ENCODE data around the gene DPYSL5. TPM values are rescaled to one million over a fixed set of nuclear protein-coding genes. Genes with fewer than 3 reads are reported as not detected.

Gene DPYSL5
- total and polyA plus RNA-seq, 9 of the 15 experiments (the other 6 are each of a cell fraction or from before 2014, with no cell fraction given): 0.06 TPM; not detected in 8

DNA sequence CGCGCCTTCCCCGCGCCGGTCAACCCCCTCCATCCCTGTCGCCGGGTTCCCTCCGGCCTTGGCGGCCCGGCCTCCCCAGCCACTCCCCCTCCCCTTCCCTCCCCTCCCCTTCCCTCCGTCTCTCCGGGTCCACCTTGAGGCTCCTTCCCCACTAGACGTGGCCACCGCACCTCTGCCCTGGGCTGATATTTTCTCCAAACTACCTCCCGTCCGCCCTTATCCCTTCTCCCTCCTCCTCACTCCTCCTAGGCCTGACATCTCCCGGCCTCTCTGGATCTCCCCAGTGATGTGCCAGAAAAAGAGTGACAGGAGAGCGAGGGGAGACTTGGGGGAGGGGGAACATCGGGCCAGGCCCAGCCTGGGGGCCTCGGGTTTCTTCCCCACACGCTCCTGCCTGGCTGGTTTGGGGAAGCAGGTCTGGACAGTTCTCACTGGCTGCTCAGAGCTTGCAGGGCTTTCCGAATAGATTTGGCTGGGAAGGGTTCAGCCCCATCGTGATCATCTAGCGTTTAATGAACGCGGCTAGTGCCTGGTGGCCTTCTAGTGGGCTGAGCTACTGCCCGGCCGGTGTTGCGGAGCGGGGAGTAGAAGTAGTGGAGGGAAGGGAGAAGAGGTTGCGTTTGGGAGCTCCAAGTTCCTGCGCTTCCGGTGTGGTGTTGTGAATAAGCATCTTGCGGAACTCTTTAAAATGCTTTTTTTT is 123.1 kb downstream of the DPYSL5 start (continued):
- TF ChIP-seq, protein P1, sequence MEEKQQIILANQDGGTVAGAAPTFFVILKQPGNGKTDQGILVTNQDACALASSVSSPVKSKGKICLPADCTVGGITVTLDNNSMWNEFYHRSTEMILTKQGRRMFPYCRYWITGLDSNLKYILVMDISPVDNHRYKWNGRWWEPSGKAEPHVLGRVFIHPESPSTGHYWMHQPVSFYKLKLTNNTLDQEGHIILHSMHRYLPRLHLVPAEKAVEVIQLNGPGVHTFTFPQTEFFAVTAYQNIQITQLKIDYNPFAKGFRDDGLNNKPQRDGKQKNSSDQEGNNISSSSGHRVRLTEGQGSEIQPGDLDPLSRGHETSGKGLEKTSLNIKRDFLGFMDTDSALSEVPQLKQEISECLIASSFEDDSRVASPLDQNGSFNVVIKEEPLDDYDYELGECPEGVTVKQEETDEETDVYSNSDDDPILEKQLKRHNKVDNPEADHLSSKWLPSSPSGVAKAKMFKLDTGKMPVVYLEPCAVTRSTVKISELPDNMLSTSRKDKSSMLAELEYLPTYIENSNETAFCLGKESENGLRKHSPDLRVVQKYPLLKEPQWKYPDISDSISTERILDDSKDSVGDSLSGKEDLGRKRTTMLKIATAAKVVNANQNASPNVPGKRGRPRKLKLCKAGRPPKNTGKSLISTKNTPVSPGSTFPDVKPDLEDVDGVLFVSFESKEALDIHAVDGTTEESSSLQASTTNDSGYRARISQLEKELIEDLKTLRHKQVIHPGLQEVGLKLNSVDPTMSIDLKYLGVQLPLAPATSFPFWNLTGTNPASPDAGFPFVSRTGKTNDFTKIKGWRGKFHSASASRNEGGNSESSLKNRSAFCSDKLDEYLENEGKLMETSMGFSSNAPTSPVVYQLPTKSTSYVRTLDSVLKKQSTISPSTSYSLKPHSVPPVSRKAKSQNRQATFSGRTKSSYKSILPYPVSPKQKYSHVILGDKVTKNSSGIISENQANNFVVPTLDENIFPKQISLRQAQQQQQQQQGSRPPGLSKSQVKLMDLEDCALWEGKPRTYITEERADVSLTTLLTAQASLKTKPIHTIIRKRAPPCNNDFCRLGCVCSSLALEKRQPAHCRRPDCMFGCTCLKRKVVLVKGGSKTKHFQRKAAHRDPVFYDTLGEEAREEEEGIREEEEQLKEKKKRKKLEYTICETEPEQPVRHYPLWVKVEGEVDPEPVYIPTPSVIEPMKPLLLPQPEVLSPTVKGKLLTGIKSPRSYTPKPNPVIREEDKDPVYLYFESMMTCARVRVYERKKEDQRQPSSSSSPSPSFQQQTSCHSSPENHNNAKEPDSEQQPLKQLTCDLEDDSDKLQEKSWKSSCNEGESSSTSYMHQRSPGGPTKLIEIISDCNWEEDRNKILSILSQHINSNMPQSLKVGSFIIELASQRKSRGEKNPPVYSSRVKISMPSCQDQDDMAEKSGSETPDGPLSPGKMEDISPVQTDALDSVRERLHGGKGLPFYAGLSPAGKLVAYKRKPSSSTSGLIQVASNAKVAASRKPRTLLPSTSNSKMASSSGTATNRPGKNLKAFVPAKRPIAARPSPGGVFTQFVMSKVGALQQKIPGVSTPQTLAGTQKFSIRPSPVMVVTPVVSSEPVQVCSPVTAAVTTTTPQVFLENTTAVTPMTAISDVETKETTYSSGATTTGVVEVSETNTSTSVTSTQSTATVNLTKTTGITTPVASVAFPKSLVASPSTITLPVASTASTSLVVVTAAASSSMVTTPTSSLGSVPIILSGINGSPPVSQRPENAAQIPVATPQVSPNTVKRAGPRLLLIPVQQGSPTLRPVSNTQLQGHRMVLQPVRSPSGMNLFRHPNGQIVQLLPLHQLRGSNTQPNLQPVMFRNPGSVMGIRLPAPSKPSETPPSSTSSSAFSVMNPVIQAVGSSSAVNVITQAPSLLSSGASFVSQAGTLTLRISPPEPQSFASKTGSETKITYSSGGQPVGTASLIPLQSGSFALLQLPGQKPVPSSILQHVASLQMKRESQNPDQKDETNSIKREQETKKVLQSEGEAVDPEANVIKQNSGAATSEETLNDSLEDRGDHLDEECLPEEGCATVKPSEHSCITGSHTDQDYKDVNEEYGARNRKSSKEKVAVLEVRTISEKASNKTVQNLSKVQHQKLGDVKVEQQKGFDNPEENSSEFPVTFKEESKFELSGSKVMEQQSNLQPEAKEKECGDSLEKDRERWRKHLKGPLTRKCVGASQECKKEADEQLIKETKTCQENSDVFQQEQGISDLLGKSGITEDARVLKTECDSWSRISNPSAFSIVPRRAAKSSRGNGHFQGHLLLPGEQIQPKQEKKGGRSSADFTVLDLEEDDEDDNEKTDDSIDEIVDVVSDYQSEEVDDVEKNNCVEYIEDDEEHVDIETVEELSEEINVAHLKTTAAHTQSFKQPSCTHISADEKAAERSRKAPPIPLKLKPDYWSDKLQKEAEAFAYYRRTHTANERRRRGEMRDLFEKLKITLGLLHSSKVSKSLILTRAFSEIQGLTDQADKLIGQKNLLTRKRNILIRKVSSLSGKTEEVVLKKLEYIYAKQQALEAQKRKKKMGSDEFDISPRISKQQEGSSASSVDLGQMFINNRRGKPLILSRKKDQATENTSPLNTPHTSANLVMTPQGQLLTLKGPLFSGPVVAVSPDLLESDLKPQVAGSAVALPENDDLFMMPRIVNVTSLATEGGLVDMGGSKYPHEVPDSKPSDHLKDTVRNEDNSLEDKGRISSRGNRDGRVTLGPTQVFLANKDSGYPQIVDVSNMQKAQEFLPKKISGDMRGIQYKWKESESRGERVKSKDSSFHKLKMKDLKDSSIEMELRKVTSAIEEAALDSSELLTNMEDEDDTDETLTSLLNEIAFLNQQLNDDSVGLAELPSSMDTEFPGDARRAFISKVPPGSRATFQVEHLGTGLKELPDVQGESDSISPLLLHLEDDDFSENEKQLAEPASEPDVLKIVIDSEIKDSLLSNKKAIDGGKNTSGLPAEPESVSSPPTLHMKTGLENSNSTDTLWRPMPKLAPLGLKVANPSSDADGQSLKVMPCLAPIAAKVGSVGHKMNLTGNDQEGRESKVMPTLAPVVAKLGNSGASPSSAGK (IDR thresholded peaks at IDR 0.05): no peak
- TF ChIP-seq, protein P2, sequence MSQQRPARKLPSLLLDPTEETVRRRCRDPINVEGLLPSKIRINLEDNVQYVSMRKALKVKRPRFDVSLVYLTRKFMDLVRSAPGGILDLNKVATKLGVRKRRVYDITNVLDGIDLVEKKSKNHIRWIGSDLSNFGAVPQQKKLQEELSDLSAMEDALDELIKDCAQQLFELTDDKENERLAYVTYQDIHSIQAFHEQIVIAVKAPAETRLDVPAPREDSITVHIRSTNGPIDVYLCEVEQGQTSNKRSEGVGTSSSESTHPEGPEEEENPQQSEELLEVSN (IDR thresholded peaks at IDR 0.05; ENCODE audit: borderline replicate concordance in 1 of 2, extremely low read depth in 1 of 2, insufficient read depth in 1 of 2, insufficient read length in 1 of 2, low read depth in 1 of 2, low read length in 1 of 2, poor library complexity in 1 of 2, severe bottlenecking in 1 of 2): no peak
- TF ChIP-seq RAD51 (IDR thresholded peaks at IDR 0.05; ENCODE audit: borderline replicate concordance, low read depth) (no peak), ZNF57 (CRISPR knock-in tag; IDR thresholded peaks at IDR 0.05) (no peak), HNRNPLL (IDR thresholded peaks at IDR 0.05; ENCODE audit: low read depth, low read length, poor library complexity, severe bottlenecking) (peak; percentile 93), BRCA1 (IDR thresholded peaks at IDR 0.05) (no peak), BRCA1 (CRISPR knock-in tag; IDR thresholded peaks at IDR 0.05) (no peak), CGGBP1 (CRISPR knock-in tag; IDR thresholded peaks at IDR 0.05) (no peak), SMARCE1 (IDR thresholded peaks at IDR 0.05) (0 out of 2 replicates have a peak, but pooled peaks have one; percentile 24), MYC (IDR thresholded peaks at IDR 0.05; ENCODE audit: low read depth, low read length) (no peak), MYC (CRISPR knock-in tag; IDR thresholded peaks at IDR 0.05; ENCODE audit: borderline replicate concordance, low read depth) (no peak), NFIC (IDR thresholded peaks at IDR 0.05) (peak; percentile 41; the same call in 1 of the 2 replicates), ZFX (CRISPR knock-in tag; IDR thresholded peaks at IDR 0.05) (peak; percentile 77; the same call in 1 of the 2 replicates), NR3C1 (CRISPR knock-in tag; IDR thresholded peaks at IDR 0.05) (no peak), NFYB (IDR thresholded peaks at IDR 0.05; ENCODE audit: extremely low read depth, insufficient read length) (no peak)

Measured in K562 (cell line).